HG02973 (cell line): ENCODE data around the gene ANKRD17.
A peak's percentile ranks its signal among the peaks of the same experiment; 100 is the strongest.
"Not testable (repeated sequence)": the region's sequence is repeated elsewhere in the genome, so short reads cannot be mapped to it uniquely, and the experiment has no call there.

Source experiments
- ATAC-seq: cut with Tn5 transposase; IDR thresholded peaks from one replicate; pipeline ENCODE4 v1.9.1; 2021; ENCODE audit warnings: moderate library complexity; ENCODE audit not compliant: unreplicated experiment

The ANKRD17 gene, protein sequence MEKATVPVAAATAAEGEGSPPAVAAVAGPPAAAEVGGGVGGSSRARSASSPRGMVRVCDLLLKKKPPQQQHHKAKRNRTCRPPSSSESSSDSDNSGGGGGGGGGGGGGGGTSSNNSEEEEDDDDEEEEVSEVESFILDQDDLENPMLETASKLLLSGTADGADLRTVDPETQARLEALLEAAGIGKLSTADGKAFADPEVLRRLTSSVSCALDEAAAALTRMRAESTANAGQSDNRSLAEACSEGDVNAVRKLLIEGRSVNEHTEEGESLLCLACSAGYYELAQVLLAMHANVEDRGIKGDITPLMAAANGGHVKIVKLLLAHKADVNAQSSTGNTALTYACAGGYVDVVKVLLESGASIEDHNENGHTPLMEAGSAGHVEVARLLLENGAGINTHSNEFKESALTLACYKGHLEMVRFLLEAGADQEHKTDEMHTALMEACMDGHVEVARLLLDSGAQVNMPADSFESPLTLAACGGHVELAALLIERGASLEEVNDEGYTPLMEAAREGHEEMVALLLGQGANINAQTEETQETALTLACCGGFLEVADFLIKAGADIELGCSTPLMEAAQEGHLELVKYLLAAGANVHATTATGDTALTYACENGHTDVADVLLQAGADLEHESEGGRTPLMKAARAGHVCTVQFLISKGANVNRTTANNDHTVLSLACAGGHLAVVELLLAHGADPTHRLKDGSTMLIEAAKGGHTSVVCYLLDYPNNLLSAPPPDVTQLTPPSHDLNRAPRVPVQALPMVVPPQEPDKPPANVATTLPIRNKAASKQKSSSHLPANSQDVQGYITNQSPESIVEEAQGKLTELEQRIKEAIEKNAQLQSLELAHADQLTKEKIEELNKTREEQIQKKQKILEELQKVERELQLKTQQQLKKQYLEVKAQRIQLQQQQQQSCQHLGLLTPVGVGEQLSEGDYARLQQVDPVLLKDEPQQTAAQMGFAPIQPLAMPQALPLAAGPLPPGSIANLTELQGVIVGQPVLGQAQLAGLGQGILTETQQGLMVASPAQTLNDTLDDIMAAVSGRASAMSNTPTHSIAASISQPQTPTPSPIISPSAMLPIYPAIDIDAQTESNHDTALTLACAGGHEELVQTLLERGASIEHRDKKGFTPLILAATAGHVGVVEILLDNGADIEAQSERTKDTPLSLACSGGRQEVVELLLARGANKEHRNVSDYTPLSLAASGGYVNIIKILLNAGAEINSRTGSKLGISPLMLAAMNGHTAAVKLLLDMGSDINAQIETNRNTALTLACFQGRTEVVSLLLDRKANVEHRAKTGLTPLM (N-terminal part only)

DNA sequence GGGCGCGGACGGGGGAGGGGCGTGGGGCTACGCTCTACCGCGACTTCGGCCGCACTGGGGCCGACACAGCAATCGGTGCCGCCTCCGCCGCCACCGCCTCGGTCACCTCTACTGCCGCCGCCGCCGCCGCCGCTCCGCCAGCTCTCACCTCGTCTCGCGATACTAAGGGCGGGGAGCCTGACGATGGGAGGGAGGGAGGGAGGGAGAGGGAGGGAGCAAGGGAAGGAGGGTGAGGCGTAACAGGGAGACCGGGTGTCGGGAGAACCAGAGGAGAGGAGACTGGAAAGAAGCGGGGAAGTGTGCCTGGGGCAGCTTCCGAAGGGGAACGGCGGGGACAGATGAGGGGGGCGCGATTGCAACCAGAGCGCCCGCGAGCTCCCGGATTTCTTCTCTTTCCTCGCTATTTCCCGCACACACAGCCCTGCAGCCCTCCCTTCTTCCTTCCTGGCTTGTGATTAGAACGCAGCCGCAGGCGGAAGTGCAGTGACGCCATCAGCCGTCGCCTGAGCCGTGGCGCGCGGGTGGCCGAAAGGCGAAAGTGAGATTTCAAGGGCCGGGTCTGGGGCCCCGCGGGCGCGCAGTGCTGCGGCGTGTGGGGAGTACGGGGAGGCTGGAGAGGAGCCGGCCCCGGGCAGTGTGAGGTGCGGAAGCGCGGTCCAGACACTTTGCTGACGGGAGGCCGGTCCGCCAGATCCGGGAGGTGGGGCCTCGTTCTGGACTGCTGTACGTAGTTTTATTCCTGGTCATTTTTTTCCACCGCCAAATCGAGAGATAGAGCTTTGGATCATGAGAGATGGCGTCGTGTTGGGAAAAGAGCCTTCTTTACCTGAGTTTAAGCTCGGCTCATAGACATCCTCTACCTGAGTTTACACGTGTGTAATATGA lies at the start of gene ANKRD17:
ANKRD17 (minus strand) TSS at position 113 of the 885 bp plus-strand sequence. CDS start 130 bp downstream, outside the sequence.
- ATAC-seq, result peak; percentile 78

DNA sequence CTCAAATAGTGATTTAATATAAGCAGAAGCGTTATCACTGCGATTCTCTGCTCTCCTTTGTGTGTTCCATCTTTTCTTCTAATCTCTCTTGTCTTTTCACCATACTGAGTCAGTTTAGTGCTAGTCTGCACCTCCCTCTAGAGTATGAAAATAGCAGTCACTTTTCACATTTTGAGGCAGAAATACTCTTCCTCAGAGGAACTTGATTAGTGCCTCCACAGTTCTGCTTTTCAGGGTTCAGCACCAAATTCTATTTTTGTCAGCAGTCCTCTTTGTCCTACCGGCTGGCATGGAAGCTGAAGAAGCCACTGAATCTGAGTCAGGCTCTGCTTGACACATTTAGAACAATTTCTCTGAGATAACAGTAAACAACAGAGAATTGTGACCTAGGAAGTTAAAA lies 49.7 kb upstream of the ANKRD17 start:
- no peak for ATAC-seq

DNA sequence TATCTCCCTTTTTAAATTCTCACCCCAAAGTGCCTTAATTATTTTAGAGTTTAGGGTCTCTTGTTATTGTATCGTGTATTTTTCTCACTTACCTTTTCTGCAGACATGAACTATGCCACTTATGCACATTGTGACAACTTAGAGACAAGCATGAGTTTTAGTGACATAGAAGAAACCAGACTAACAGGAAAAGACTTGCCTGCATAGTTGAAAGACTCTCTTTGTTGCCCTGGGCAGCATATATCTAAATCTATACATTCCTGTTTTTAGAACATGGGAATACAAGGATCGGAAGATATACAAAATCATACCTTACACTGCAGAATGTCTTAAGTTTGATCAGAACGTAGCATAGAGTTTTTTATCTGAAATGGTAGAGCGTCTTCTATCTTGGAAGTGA lies 45.1 kb upstream of the ANKRD17 start:
- ATAC-seq, result no peak

DNA sequence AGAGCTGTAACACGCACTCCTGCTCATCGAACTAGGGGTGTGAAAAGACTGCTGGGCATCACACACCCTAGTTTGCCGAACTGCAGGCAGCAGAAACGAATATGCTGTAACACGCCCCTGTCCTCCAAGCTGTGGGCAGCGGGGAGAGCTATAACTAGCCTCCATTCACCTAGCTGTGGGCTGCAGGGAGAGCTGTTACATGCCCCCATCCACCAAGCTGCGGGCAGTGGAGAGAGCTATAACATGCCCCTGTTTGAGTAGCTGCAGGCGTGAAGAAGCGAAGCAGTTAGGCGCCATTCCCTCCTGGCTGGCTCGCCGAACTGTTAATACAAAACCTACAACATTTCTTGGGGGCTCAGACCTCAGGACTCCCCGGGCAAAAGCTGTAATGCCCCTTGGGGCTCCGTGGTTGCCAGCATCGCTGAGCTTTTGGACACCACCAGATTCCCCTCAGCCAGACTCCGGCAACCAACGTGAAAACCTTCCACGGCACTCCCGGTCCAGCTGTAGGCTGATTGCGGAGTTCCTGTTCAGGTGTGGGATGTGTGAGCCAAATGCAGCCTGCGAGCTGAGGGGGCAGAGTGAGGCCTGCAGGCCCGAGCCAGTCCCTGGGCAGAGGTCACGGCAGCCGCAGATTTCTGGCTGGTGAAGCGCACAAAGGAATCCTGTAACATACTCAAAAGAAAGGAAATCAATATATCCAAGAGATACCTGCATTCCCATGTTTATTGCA lies 41.1 kb upstream of the ANKRD17 start:
- ATAC-seq, result no peak

DNA sequence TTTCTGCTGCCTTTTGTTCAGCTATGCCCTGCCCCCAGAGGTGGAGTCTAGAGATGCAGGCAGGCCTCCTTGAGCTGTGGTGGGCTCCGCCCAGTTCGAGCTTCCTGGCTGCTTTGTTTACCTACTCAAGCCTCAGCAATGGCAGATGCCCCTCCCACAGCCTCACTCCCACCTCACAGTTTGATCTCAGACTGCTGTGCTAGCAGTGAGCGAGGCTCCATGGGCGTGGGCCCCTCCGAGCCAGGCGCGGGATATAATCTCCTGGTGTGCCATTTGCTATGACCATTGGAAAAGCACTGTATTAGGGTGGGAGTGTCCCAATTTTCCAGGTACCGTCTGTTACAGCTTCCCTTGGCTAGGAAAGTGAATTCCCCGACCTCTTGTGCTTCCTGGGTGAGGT lies 34.1 kb upstream of the ANKRD17 start:
- ATAC-seq, result not testable (repeated sequence)

DNA sequence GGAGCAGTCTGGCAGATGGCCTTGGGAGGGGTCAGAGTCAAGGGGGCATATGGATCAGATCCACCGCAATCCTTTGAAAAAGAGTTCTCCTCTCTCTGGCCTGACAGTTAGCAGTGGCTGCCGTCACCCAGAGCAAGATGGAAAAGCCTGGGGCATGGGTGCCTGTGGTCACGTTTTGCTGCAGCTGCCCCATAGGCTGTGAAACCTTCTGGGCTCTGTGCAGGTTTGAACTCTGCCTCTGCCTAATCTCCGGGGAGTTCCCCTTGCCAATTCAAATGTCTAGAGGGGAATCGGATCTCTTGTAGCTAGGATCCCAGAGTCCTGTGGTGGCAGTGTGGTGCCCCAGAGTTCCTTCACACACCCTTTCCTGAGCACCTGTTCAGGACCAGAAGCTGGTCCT lies 23.4 kb upstream of the ANKRD17 start:
- no peak for ATAC-seq

DNA sequence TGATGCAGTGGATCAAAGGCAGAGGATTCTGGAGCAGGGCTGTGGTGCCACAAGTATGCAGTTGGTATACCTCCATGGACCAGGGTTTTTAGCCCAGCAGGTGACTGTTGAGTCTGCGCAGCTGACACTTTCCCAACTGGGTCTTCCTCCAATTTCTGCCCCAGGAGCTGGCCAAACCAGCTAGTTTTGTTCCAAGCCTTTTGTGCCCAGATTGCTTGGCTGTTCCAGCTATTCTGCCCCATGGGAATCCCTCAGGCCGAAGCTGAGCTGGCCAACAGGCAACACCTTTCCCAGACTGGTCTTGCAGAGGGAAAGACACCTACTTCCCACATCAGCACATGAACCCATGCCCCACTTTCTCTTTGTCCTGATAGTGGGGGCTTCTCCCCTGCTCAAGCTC lies 22.8 kb upstream of the ANKRD17 start:
- ATAC-seq, result no peak

DNA sequence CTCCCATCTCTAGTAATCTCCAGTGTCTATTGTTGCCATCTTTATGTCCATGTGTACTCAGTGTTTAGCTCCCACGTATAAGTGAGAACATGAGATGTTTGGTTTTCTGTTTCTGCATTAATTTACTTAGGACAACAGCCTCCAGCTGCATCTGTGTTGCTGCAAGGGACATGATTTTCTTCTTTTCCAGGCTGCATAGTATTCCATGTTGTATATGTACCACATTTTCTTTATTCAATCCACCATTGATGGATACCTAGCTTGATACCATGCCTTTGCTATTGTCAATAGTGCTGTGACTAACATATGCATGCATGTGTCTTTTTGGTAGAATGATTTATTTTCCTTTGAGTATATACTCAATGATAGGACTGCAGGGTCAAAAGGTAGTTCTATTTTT lies 18.6 kb upstream of the ANKRD17 start:
- ATAC-seq, result no peak

DNA sequence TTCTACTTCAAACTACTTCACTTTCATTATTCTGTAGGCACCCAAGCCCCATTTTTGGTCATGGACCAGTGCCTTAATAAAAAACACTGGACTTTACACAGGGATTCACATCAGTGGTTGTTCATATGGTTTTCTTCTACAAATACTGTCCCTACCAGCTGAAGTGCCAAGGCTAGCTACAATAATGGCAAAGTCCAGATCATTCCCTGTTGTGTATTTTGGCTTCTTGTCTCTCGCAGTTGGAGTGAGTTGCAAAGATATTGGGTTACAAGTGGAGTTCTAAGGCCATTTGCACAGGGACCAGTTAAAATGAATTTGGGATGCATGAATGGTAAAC lies 16.7 kb upstream of the ANKRD17 start:
- no peak for ATAC-seq

DNA sequence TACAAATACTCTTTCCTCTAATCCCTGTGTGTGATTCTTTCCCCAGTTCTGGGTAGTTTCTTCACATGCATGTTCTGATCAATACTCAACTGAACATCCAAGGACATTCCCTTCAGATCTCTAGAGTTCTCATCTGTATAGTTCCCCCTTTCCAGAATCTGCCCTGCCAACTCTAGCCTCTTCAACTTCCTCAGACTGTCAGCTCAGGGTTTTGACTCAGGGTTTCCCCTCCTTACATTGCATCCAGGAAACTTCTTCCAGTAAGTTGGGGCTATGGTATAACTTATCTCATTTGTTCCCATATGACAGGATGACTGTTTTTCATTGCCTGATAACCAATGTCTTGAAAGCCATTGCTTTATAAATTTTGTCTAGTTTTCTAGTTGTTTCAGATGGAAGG lies 14.2 kb upstream of the ANKRD17 start:
- no peak for ATAC-seq

DNA sequence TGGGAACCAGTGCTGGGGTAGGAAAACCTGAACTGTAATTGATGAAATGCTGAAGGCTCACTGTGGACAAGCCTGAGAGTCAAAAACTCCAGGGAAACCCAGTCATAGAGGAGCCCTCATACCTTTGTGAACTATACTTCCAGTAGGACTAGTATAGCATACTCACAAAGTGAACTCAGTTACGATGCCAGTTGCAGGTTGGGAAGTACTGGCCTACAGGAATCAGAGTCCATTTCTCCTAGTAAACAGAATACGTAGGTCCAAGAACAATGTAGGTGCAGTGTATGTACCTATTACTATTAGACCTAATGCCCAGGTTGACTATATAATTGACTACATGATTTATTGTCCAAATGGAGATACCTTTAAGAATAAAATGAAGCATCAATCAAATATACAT lies 8.5 kb upstream of the ANKRD17 start:
- ATAC-seq, result no peak

DNA sequence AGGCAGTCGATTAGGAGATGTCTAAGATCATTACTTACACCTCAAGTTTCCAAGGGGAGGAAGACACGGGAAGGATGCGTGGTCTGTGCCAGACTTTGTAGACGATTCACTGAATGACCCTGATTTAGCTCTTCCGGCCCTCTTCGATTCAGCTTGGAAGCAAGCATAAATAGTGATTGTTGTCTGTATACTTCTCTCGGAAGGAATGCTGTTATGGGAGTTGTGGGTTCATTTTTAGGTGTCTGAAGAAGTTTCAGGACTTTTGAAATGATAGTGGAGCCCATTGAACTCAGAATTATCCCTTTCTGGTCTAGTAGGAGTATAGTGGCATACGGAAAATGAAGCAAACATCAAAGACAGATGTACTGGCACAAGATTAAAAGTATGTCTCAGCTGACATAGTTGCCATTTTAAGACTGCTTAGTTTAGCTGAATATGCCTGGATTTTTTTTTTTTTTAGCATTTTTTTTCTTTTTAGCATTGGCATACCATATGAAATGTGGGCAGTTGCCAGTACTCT lies 1.0 kb upstream of the ANKRD17 start:
- peak; percentile 7 for ATAC-seq

DNA sequence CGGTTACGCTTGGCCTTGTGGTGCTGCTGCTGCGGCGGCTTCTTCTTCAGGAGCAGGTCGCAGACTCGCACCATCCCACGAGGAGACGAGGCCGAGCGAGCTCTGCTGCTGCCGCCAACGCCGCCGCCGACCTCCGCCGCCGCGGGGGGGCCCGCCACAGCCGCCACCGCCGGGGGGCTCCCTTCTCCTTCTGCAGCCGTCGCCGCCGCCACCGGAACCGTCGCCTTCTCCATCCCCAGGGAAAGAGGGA lies 237 bp downstream of the ANKRD17 start:
- ATAC-seq, result peak; percentile 29

DNA sequence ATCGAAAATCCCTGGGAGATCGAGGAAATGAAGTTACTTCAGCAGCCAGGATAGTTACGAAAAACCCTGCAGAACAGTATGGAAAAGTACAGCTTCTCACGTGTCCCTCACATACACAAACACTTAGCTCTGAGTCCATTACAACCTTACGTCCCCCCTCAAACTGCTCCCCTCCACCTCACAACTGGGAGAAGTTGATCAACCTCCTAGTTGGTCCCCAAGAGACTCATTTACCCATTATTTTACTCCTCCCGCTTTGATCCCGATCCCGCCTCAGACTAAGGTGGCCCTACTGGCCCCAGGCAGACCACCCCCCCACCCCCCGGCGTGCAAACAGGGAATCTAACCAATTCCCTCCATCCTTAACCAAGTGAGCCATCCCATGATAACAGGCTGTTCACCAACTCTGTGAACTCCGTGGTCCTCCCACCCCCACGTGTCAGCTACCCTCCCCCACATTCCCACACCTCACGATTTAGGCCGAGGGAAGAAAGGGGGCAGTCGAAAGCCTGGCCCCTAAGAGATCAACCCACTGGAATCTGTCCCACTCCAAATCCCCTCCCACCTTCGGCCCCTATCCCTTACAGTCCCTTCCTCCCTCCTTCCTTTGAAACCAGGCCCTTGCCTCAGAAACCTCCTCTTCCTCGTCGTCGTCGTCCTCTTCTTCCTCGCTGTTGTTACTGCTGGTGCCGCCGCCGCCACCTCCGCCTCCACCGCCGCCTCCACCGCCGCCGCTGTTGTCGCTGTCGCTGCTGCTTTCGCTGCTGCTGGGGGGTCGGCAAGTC lies 755 bp downstream of the ANKRD17 start:
- ATAC-seq, result peak; percentile 15

DNA sequence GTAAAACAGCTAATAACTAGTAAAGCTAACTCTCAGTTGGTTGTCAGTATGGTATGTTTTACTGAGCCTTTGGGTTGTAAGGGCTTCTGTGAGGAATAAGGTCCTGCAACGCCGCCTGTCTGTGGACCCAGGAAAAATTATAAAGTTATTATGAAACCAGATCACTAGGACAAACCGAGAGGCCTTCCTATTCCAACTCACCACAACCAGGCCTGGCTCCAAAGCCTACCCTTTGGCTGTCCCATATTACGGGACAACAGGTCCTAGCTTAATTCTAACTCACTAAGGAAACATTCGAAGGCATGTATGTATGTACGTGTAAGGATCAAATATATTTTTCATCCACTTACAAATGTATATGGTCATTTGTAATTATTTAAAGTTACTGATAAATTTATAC lies 1.4 kb downstream of the ANKRD17 start:
- ATAC-seq, result no peak

DNA sequence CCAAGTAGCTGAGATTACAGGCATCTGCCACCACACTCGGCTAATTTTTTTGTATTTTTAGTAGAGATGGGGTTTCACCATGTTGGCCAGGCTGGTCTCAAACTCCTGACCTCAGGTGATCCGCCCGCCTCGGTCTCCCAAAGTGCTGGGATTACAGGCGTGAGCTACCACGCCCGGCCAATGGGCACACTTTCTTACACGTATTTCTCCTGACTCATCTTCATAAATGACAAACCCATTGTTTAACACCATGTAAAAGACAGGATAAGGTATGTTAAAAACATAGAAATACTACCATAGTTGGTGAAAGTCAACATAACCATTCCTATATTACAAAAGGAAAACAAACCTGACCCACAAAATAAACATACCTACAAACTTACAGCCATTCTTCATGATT lies 2.8 kb downstream of the ANKRD17 start:
- not testable (repeated sequence) for ATAC-seq

DNA sequence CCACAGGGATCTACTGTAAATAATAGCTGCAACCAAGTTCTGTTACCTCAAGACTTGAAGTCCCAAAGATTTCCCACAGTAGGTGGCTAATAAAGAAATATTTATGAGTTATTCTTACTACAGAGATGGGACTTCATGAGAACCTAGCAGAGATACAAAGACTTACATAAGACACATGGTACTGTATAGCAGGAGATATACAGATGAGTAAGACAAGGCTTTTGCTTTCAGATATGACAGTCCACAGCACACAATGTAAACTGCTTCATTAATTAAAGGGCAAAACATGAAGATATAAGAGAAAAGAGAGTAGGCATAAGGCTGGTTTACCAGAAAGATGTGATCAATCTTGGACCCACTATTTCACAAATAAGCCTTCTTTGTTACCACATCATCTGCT lies 6.6 kb downstream of the ANKRD17 start:
- no peak for ATAC-seq

DNA sequence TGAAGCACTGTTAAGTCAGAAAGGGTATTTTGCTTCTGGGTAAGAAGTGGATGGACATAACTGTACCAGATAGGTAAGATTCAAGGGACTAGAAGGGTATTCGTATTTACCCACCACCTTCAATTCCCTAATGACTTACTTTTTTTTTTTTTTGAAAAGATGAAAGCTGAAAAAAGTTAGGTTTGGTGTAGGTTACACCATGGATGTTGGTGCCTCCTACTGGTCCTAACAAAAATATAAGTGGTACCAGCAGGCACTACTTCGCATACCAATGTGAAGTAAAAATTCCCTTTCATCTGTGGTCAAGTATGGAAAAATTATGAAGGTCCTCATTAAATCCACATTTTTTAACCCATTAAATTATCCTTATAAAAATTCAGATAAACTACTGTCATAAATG lies 7.2 kb downstream of the ANKRD17 start:
- ATAC-seq, result no peak

DNA sequence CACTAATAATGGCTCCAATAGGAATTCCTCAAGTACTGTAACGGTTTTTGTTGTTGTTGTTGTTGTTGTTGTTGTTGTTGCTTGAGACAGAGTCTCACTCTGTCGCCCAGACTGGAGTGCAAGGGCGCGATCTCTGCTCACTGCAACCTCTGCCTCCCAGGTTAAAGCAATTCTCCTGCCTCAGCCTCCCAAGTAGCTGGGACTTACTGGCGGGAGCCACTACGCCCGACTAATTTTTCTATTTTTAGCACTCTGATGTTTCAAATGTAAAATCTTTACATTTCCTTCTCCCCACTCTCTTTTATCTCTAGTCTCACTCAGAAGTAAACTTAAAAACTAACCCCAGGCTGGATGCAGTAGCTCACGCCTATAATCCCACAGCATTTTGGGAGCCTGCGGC lies 8.0 kb downstream of the ANKRD17 start:
- no peak for ATAC-seq
